CD4-positive, alpha-beta T cell treated with Interleukin-2 at 100 ng/mL for 4 hours (primary cell): ENCODE results near the gene GPR137B.

Experiments
- DNase-seq: peaks from one replicate; pipeline ENCODE4 v3.0.0-alpha.2; 2020; ENCODE audit warnings: low spot score

The GPR137B gene

GRCh38 chr1:236142253-236143103 is at the start of gene GPR137B:
Gene GPR137B (plus strand): TSS chr1:236142539. CDS start chr1:236142623, 84 bp downstream.
- peak; percentile 56 for DNase-seq

- DNase-seq = no peak
Observed at GRCh38 chr1:236092899-236093298, 49.4 kb upstream of the GPR137B start.

- DNase-seq = no peak
Observed at GRCh38 chr1:236095705-236096520, 46.4 kb upstream of the GPR137B start.

GRCh38 chr1:236096660-236097482 is 45.5 kb upstream of the GPR137B start:
- peak; percentile 84 for DNase-seq

- DNase-seq = no peak
Observed at GRCh38 chr1:236098267-236098666, 44.1 kb upstream of the GPR137B start.

GRCh38 chr1:236099355-236099974 is 42.9 kb upstream of the GPR137B start:
- no peak for DNase-seq

GRCh38 chr1:236100799-236101198 is 41.5 kb upstream of the GPR137B start:
- DNase-seq = no peak

- no peak for DNase-seq
Observed at GRCh38 chr1:236101233-236102200, 40.8 kb upstream of the GPR137B start.

GRCh38 chr1:236102611-236103010 is 39.7 kb upstream of the GPR137B start:
- DNase-seq = no peak

- no peak for DNase-seq
Observed at GRCh38 chr1:236103059-236103458, 39.3 kb upstream of the GPR137B start.

GRCh38 chr1:236103646-236104218 is 38.6 kb upstream of the GPR137B start:
- peak; percentile 75 for DNase-seq

- no peak for DNase-seq
Observed at GRCh38 chr1:236107121-236107907, 35.0 kb upstream of the GPR137B start.

GRCh38 chr1:236108027-236108648 is 34.2 kb upstream of the GPR137B start:
- no peak for DNase-seq

- DNase-seq = no peak
Observed at GRCh38 chr1:236110137-236110536, 32.2 kb upstream of the GPR137B start.

GRCh38 chr1:236111527-236112331 is 30.6 kb upstream of the GPR137B start:
- no peak for DNase-seq

- no peak for DNase-seq
Observed at GRCh38 chr1:236112332-236112627, 30.1 kb upstream of the GPR137B start.

- no peak for DNase-seq
Observed at GRCh38 chr1:236113324-236114032, 28.9 kb upstream of the GPR137B start.
